Upper lobe of left lung (tissue), 6 donors: ENCODE data around the gene GPR25. TPM values are rescaled to one million over a fixed set of nuclear protein-coding genes. Genes with fewer than 3 reads are reported as not detected.

Source experiments
- ATAC-seq, 2 donors: fragments of 200-7000 bp; cut with Tn5 transposase; one replicate each; pipeline ENCODE4 v1.9.1; 2022; ENCODE audit warnings: mild to moderate bottlenecking in 2 of 2, moderate library complexity in 2 of 2; ENCODE audit not compliant: low FRiP score in 2 of 2
- DNase-seq, 2 donors: peaks; one replicate each; pipeline ENCODE4 v3.0.0-alpha.2; 2019 to 2020
- H3K27ac ChIP-seq, 4 donors: fragments of 200-600 bp; sonication (generic); one replicate each; pipeline ENCODE4 v1.5.1; 2016 to 2019
- H3K27me3 ChIP-seq, 4 donors: fragments of 200-600 bp; sonication (generic); one replicate each; pipeline ENCODE4 v1.5.1; 2017 to 2019
- H3K36me3 ChIP-seq, 4 donors: fragments of 200-600 bp; sonication (generic); one replicate each; pipeline ENCODE4 v1.5.1; 2016 to 2019
- H3K4me1 ChIP-seq, 4 donors: fragments of 200-600 bp; sonication (generic); one replicate each; pipeline ENCODE4 v1.5.1; 2018 to 2019
- H3K4me3 ChIP-seq, 4 donors: fragments of 200-600 bp; sonication (generic); one replicate each; pipeline ENCODE4 v1.5.1; 2017 to 2019; ENCODE audit warnings: mild to moderate bottlenecking in 2 of 4, moderate library complexity in 1 of 4
- H3K9me3 ChIP-seq, 4 donors: fragments of 200-600 bp; sonication (generic); one replicate each; pipeline ENCODE4 v1.5.1; 2018 to 2019
- CTCF ChIP-seq, 6 experiments: fragments of 450-650 bp in 4 of 6; fragments of 200-600 bp in 2 of 6; sonication (generic) in 2 of 6; IDR thresholded peaks; one replicate each; pipeline ENCODE4 v1.5.1; 2016 to 2019; ENCODE audit warnings: antibody characterized with exemption in 6 of 6
- EP300 ChIP-seq, 4 donors: sonication (generic); formaldehyde crosslinking; IDR thresholded peaks; one replicate each; pipeline ENCODE4 v1.5.1; 2017; ENCODE audit warnings: antibody characterized with exemption in 4 of 4, control low read depth in 2 of 4
- POLR2A ChIP-seq, 4 donors: fragments of 450-650 bp; IDR thresholded peaks; one replicate each; pipeline ENCODE4 v1.5.1; 2016 to 2017; ENCODE audit warnings: antibody characterized with exemption in 4 of 4, mild to moderate bottlenecking in 2 of 4
- POLR2AphosphoS5 ChIP-seq, 2 donors: sonication (generic); formaldehyde crosslinking; IDR thresholded peaks; one replicate each; pipeline ENCODE4 v1.5.1; 2017; ENCODE audit warnings: antibody characterized with exemption in 2 of 2
- WGBS, 2 donors: methylation state at CpG; one replicate each; pipeline ENCODE4 v1.1.5; 2017 to 2018; 5-methylcytosine and 5-hydroxymethylcytosine counted together
- total RNA-seq, 6 donors: library from RNA; depleted of rRNA in 4 of 6; stranded (reverse); fragments of >200 nt in 4 of 6; gene quantifications; one replicate each; pipeline versions ENCODE4 v1.1.0 to v1.2.1, GENCODE V29; 2016 to 2021
- donor health status: DM: no; HTN: no; CAD: no; lungs with moderate emphysema.
- donor health status: DM: no; HTN: yes; CAD: no; lungs with severe emphysema.

Gene GPR25
- total RNA-seq, 6 donors from 2014 or later, result 0.49 to 0.74 (median 0.54) TPM; not detected in 3

- TF ChIP-seq CTCF (IDR thresholded peaks at IDR 0.05), result no peak
- peak in 1 of 2 donors; percentile 20 for TF ChIP-seq POLR2AphosphoS5 (IDR thresholded peaks at IDR 0.05)
- peak overlapping the region in 1 of 4 donors; percentile 12 for H3K27ac ChIP-seq
- no peaks in the 10 kb centered on the region for H3K36me3 ChIP-seq
- DNase-seq (peak in 1 of 2 donors; percentile 48), ATAC-seq (peak; percentile 17 to 52)
- H3K4me3 ChIP-seq, result peak overlapping the region in 2 of 4 donors; percentile 5 to 13
- H3K27me3 ChIP-seq, result peaks cover 0 to 3% (median 0%) of the 10 kb centered on the region in 4 donors
- no peaks in the 10 kb centered on the region for H3K9me3 ChIP-seq
- H3K4me1 ChIP-seq, result peaks cover 13 to 30% (median 21%) of the 10 kb centered on the region in 4 donors
- 27 to 36% methylated on average over 5 to 6 of the region's 7 CpGs for WGBS, 2 donors
These were observed 15.6 kb downstream of the GPR25 start for GRCh38 chr1:200888349-200888838.

GRCh38 chr1:200889571-200889970 lies 16.8 kb downstream of the GPR25 start:
- no peak overlapping the region for H3K27ac ChIP-seq
- 84 to 90% methylated on average over 2 of the region's 2 CpGs for WGBS, 2 donors
- no peak for ATAC-seq

GRCh38 chr1:200890027-200890426 lies 17.2 kb downstream of the GPR25 start:
- no peak overlapping the region for H3K4me3 ChIP-seq
- TF ChIP-seq POLR2AphosphoS5 (IDR thresholded peaks at IDR 0.05), result no peak
- no peak for TF ChIP-seq EP300 (IDR thresholded peaks at IDR 0.05)
- no peak for TF ChIP-seq CTCF (IDR thresholded peaks at IDR 0.05)
- no peak for TF ChIP-seq POLR2A (IDR thresholded peaks at IDR 0.05)
- DNase-seq, result no peak
- peaks cover 13 to 30% (median 21%) of the 10 kb centered on the region in 4 donors for H3K4me1 ChIP-seq
- no peak overlapping the region for H3K27ac ChIP-seq
- H3K27me3 ChIP-seq, result peaks cover 0 to 3% (median 0%) of the 10 kb centered on the region in 4 donors
- no peaks in the 10 kb centered on the region for H3K36me3 ChIP-seq
- ATAC-seq, result no peak
- no peaks in the 10 kb centered on the region for H3K9me3 ChIP-seq
- 95 to 96% methylated on average over 14 to 15 of the region's 15 CpGs for WGBS, 2 donors

More at GRCh38 chr1:200889571-200889970, 16.8 kb downstream of the GPR25 start:
- Histone ChIP-seq H3K4me3 (no peak overlapping the region), H3K27me3 (peaks cover 0 to 3% (median 0%) of the 10 kb centered on the region in 4 donors), H3K4me1 (peaks cover 13 to 30% (median 21%) of the 10 kb centered on the region in 4 donors), H3K36me3 (no peaks in the 10 kb centered on the region), H3K9me3 (no peaks in the 10 kb centered on the region)
- no peak for DNase-seq
- TF ChIP-seq CTCF (IDR thresholded peaks at IDR 0.05), result no peak
- no peak for TF ChIP-seq POLR2A (IDR thresholded peaks at IDR 0.05)
- no peak for TF ChIP-seq EP300 (IDR thresholded peaks at IDR 0.05)

GRCh38 chr1:200890818-200891773 lies 18.3 kb downstream of the GPR25 start:
- Histone ChIP-seq H3K9me3 (no peaks in the 10 kb centered on the region), H3K4me1 (peaks cover 13 to 30% (median 22%) of the 10 kb centered on the region in 4 donors), H3K27me3 (peaks cover 0 to 3% (median 0%) of the 10 kb centered on the region in 4 donors), H3K27ac (peak overlapping the region in 2 of 4 donors; percentile 27 to 71), H3K4me3 (peak overlapping the region; percentile 31 to 61 (median 48)), H3K36me3 (no peaks in the 10 kb centered on the region)
- DNase-seq (peak in 1 of 2 donors; percentile 89), ATAC-seq (peak in 1 of 2 donors; percentile 62)
- 3 to 5% methylated on average over 52 to 60 of the region's 72 CpGs for WGBS, 2 donors
- TF ChIP-seq POLR2A (IDR thresholded peaks at IDR 0.05), result no peak
- peak in 3 of 6 experiments; percentile 14 to 35 (median 27) for TF ChIP-seq CTCF (IDR thresholded peaks at IDR 0.05)
- no peak for TF ChIP-seq POLR2AphosphoS5 (IDR thresholded peaks at IDR 0.05)
- no peak for TF ChIP-seq EP300 (IDR thresholded peaks at IDR 0.05)
